Breast epithelium (tissue), 4 donors: ENCODE results near the gene FZD8. TPM values are rescaled to one million over a fixed set of nuclear protein-coding genes. Genes with fewer than 3 reads are reported as not detected.
A peak's percentile ranks its signal among the peaks of the same experiment; 100 is the strongest.

ENCODE experiments used
- DNase-seq, 2 donors: peaks; one replicate each; pipeline ENCODE4 v3.0.0-alpha.2; 2019; ENCODE audit warnings: low spot score in 2 of 2
- H3K27ac ChIP-seq, 2 donors: fragments of 200-600 bp; sonication (generic) in 1 of 2; one replicate each; pipeline ENCODE4 v1.5.1; 2016 to 2019; ENCODE audit warnings: mild to moderate bottlenecking in 1 of 2
- H3K27me3 ChIP-seq, 2 donors: fragments of 200-600 bp; sonication (generic) in 1 of 2; one replicate each; pipeline versions ENCODE4 v1.5.1 to v1.6.0; 2017 to 2019; ENCODE audit warnings: control low read depth in 1 of 2, mild to moderate bottlenecking in 1 of 2
- H3K36me3 ChIP-seq: fragments of 200-600 bp; one replicate; pipeline ENCODE4 v1.5.1; 2019
- H3K4me1 ChIP-seq, 2 donors: fragments of 200-600 bp; sonication (generic); one replicate each; pipeline ENCODE4 v1.5.1; 2016 to 2019; ENCODE audit warnings: control low read depth in 1 of 2
- H3K4me3 ChIP-seq, 3 donors: fragments of 200-600 bp; sonication (generic); 1 replicate in 2 of 3; 2 replicates in 1 of 3; pipeline ENCODE4 v1.5.1; 2016 to 2019; ENCODE audit warnings: mild to moderate bottlenecking in 3 of 3, moderate library complexity in 2 of 3
- H3K9me3 ChIP-seq, 2 donors: fragments of 200-600 bp; sonication (generic) in 1 of 2; one replicate each; pipeline ENCODE4 v1.5.1; 2016 to 2019; ENCODE audit warnings: control low read depth in 1 of 2
- CTCF ChIP-seq, 3 donors: fragments of 450-650 bp; IDR thresholded peaks; one replicate each; pipeline ENCODE4 v1.5.1; 2016 to 2017; ENCODE audit warnings: antibody characterized with exemption in 3 of 3, mild to moderate bottlenecking in 3 of 3, moderate library complexity in 3 of 3
- POLR2A ChIP-seq: fragments of 450-650 bp; IDR thresholded peaks from one replicate; pipeline ENCODE4 v1.6.1; 2016; ENCODE audit warnings: antibody characterized with exemption, mild to moderate bottlenecking, moderate library complexity
- POLR2AphosphoS5 ChIP-seq, 3 donors: sonication (generic); formaldehyde crosslinking; IDR thresholded peaks; one replicate each; pipeline ENCODE4 v1.6.1; 2017; ENCODE audit warnings: antibody characterized with exemption in 3 of 3
- intact Hi-C: fragments of 100-400 bp; cut with DNase I; formaldehyde crosslinking; loops from one replicate; pipeline ENCODE4 v1.15.1; 2023; ENCODE audit warnings: low total_unique reads
- total RNA-seq, 3 donors: library from RNA; depleted of rRNA; stranded (reverse); fragments of >200 nt; gene quantifications; one replicate each; pipeline ENCODE4 v1.1.0, GENCODE V29; 2016

The FZD8 gene
- total RNA-seq, 3 donors from 2014 or later: 2.9 to 9.5 (median 3.0) TPM

- H3K4me1 ChIP-seq: no peaks in the 10 kb centered on the region
- intact Hi-C loops: no loop called here
- H3K9me3 ChIP-seq: no peaks in the 10 kb centered on the region
- DNase-seq: no peak
- peak overlapping the region; percentile 65 to 92 (median 86) for H3K4me3 ChIP-seq
- H3K27me3 ChIP-seq: no peaks in the 10 kb centered on the region
- H3K27ac ChIP-seq: peak overlapping the region; percentile 66 to 72
- TF ChIP-seq POLR2A (no peak), POLR2AphosphoS5 (IDR thresholded peaks at IDR 0.05) (no peak), CTCF (IDR thresholded peaks at IDR 0.05) (no peak)
- no peaks in the 10 kb centered on the region for H3K36me3 ChIP-seq
Measured at GRCh38 chr10:35644050-35644950, 2.2 kb upstream of the FZD8 start.

GRCh38 chr10:35643151-35644049 is 1.3 kb upstream of the FZD8 start:
- Histone ChIP-seq H3K27me3 (no peaks in the 10 kb centered on the region), H3K9me3 (no peaks in the 10 kb centered on the region), H3K36me3 (no peaks in the 10 kb centered on the region), H3K4me3 (peak overlapping the region; percentile 65 to 92 (median 86)), H3K27ac (peak overlapping the region; percentile 66 to 72), H3K4me1 (no peaks in the 10 kb centered on the region)
- no peak for TF ChIP-seq POLR2A
- peak in 1 of 3 donors; percentile 13 for TF ChIP-seq POLR2AphosphoS5 (IDR thresholded peaks at IDR 0.05)
- TF ChIP-seq CTCF (IDR thresholded peaks at IDR 0.05): no peak
- intact Hi-C loops: no loop called here
- peak; percentile 53 to 56 for DNase-seq

GRCh38 chr10:35642793-35643114 is 658 bp upstream of the FZD8 start:
- Histone ChIP-seq H3K4me3 (peak overlapping the region; percentile 65 to 92 (median 86)), H3K27me3 (no peaks in the 10 kb centered on the region), H3K36me3 (no peaks in the 10 kb centered on the region), H3K9me3 (no peaks in the 10 kb centered on the region), H3K4me1 (no peaks in the 10 kb centered on the region), H3K27ac (peak overlapping the region; percentile 30 to 72)
- DNase-seq: no peak
- intact Hi-C loops: no loop called here
- no peak for TF ChIP-seq CTCF (IDR thresholded peaks at IDR 0.05)
- no peak for TF ChIP-seq POLR2AphosphoS5 (IDR thresholded peaks at IDR 0.05)
- no peak for TF ChIP-seq POLR2A

GRCh38 chr10:35641676-35642034 is 441 bp downstream of the FZD8 start:
- H3K36me3 ChIP-seq: no peaks in the 10 kb centered on the region
- no peak for DNase-seq
- no peaks in the 10 kb centered on the region for H3K9me3 ChIP-seq
- intact Hi-C loops: no loop called here
- TF ChIP-seq CTCF (IDR thresholded peaks at IDR 0.05) (no peak), POLR2A (no peak), POLR2AphosphoS5 (IDR thresholded peaks at IDR 0.05) (no peak)
- H3K27ac ChIP-seq: peak overlapping the region; percentile 85 to 90
- H3K4me3 ChIP-seq: peak overlapping the region; percentile 65 to 92 (median 86)
- no peaks in the 10 kb centered on the region for H3K27me3 ChIP-seq
- H3K4me1 ChIP-seq: no peaks in the 10 kb centered on the region
